PFSK-1 (cell line): Measurements from ENCODE around the gene ABCB9.

ENCODE experiments used
- FOXP2 ChIP-seq: optimal IDR thresholded peaks from 2 replicates; pipeline ENCODE3; 2011; ENCODE audit warnings: borderline replicate concordance, control low read depth, inconsistent platforms; ENCODE audit not compliant: insufficient read depth; ENCODE audit errors: extremely low read length, extremely low read depth
- POLR2AphosphoS5 ChIP-seq: IDR thresholded peaks from 2 replicates; pipeline ENCODE4 v1.6.1; 2012; ENCODE audit warnings: low read depth, mild to moderate bottlenecking, control low read depth, low read length, moderate library complexity
- SIN3A ChIP-seq: IDR thresholded peaks from 2 replicates; pipeline ENCODE4 v1.6.1; 2012; ENCODE audit warnings: mild to moderate bottlenecking, low read length, moderate library complexity, borderline replicate concordance; ENCODE audit not compliant: insufficient read depth
- TAF1 ChIP-seq: IDR thresholded peaks from 2 replicates; pipeline ENCODE4 v1.6.1; 2012; ENCODE audit warnings: low read length, control low read depth, borderline replicate concordance; ENCODE audit not compliant: insufficient read depth
- TF ChIP-seq, protein P1 (sequence below), 2 experiments: IDR thresholded peaks; 2 replicates each; pipeline versions ENCODE4 v1.6.1 to v1.8.0; 2011 to 2012; ENCODE audit warnings: low read depth in 2 of 2, low read length in 2 of 2, control low read depth in 1 of 2, inconsistent platforms in 1 of 2, mild to moderate bottlenecking in 1 of 2, moderate library complexity in 1 of 2; ENCODE audit not compliant: insufficient read depth in 1 of 2

DNA sequence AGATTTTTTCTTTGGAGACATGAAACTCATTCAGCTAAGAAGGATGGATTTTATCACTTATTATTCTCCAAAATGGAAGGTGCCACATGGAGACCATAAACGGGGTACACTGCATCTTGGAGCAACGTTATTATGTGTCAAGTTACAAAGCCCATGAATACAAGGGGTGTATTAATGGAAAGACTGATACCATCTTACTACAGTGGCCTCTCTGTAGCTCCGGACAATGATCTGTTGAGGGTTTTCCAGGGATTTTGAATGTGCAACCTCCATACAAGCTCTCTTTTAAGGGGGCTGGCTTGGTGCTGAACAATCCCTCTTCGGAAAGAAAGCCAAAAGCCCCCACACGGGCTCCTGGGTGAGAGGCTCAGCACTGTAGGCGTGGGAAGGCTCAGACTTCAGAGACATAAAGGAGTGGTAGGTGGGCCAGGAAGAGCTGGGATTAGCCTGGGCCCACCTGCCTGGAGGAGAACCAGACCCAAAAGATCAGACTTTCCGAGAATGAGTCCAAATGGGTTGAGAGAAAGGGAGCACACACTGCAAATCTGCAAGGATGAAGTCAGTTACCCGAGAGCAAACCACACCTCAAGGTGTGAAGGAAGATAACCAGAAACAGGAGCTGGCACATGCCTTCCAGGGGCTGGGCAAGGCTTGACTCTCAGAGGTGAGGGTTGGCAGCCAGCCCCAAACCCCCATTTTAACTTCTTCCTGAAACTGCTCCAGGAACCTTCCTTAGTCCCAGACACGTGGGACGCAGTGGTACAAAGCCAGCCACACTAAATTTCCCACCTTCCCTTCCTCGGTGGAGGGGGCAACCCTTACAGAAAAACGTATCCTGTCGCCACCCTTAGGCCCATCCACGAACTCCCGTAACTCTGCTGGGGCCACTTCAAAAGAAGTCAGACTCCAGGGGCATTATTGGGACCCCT, 71.8 kb downstream of the ABCB9 start:
- TF ChIP-seq TAF1 = no peak
- TF ChIP-seq, protein P1, sequence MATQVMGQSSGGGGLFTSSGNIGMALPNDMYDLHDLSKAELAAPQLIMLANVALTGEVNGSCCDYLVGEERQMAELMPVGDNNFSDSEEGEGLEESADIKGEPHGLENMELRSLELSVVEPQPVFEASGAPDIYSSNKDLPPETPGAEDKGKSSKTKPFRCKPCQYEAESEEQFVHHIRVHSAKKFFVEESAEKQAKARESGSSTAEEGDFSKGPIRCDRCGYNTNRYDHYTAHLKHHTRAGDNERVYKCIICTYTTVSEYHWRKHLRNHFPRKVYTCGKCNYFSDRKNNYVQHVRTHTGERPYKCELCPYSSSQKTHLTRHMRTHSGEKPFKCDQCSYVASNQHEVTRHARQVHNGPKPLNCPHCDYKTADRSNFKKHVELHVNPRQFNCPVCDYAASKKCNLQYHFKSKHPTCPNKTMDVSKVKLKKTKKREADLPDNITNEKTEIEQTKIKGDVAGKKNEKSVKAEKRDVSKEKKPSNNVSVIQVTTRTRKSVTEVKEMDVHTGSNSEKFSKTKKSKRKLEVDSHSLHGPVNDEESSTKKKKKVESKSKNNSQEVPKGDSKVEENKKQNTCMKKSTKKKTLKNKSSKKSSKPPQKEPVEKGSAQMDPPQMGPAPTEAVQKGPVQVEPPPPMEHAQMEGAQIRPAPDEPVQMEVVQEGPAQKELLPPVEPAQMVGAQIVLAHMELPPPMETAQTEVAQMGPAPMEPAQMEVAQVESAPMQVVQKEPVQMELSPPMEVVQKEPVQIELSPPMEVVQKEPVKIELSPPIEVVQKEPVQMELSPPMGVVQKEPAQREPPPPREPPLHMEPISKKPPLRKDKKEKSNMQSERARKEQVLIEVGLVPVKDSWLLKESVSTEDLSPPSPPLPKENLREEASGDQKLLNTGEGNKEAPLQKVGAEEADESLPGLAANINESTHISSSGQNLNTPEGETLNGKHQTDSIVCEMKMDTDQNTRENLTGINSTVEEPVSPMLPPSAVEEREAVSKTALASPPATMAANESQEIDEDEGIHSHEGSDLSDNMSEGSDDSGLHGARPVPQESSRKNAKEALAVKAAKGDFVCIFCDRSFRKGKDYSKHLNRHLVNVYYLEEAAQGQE (IDR thresholded peaks at IDR 0.05; ENCODE audit: insufficient read depth in 1 of 2, low read depth in 2 of 2, low read length in 2 of 2) = no peak
- TF ChIP-seq POLR2AphosphoS5 = no peak
- no peak for TF ChIP-seq SIN3A
- no peak for TF ChIP-seq FOXP2
